Dedifferentiated amniotic fluid mesenchymal stem cell (primary cell): Measurements from ENCODE around the gene APOC4.

Source experiments
- DNase-seq: peaks from one replicate; pipeline ENCODE4 v3.0.0-alpha.2; 2016; ENCODE audit errors: extremely low spot score

The APOC4 gene

DNA sequence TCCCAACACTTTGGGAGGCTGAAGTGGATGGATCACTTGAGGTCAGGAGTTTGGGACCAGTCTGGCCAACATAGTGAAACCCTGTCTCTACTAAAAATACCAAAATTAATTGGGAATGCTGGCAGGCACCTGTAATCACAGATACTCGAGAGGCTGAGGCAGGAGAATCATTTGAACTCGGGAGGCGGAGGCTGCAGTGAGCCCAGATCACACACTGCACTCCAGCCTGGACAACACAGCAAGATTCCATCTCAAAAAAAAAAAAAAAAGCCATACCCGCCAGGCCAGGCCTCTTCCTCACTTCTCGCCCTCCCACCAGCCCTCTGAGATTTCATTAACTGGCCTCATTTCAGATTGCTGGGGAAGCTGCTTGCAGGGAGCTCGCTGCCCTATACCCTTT is 51.5 kb downstream of the APOC4 start:
- no peak for DNase-seq

DNA sequence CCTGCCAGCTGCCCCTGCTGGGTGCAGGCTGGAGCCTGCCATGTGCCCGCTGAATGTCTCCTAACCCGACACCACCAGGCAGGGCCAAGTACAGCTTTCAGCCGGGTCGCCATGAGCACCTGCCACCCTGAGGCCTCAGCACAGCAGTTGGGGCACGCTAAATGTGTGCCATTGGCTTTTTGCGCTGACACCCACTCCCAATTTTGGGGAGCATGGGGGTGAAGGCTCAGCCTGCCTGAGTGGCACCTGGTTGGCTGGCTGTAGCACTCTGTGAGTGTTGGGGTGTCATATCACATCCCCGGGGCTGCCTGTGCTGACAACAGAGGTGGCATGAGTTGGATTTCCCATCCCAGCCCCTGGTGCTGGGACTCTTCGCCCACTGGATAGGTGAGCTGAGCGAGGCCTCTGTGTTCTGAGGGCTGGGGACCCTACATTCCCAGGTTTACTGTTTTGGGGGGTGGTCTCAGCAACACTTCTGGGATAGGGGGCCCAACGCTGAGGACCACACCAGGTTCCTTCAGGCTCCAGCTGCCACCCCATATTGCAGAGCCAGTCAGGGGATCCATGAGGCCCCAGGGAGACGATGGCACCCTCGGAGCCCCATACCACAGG is 52.0 kb downstream of the APOC4 start:
- DNase-seq = no peak
